IMR-90 (cell line): ENCODE results near the gene RAP2A. TPM values are rescaled to one million over a fixed set of nuclear protein-coding genes. Genes with fewer than 3 reads are reported as not detected.

Source experiments
- ATAC-seq: fragments of 200-7000 bp; cut with Tn5 transposase; 2 replicates; pipeline ENCODE4 v1.9.1; 2020; ENCODE audit warnings: low read depth, mild to moderate bottlenecking, moderate library complexity
- BruUV-seq: library from RNA; stranded (reverse); fragments of 400-500 nt; replicated peaks from 2 replicates; lab custom pipeline; 2021; lab: Mats Ljungman, UMichigan
- CTCF ChIA-PET: fragments of 300-600 bp; formaldehyde crosslinking; extraction: SDS; loops from one replicate; lab custom pipeline; 2021; ENCODE audit warnings: antibody characterized with exemption; lab: Yijun Ruan, JAX
- POLR2A ChIA-PET: fragments of 300-600 bp; sonication (Branson Sonifier 250); formaldehyde crosslinking; loops from one replicate; lab custom pipeline; 2022; ENCODE audit warnings: antibody characterized with exemption; ENCODE audit not compliant: unreplicated experiment; lab: Charles Lee
- DNase-seq: peaks from one replicate; pipeline ENCODE4 v3.0.0; 2013
- H2AFZ ChIP-seq: replicated peaks from 2 replicates; pipeline ENCODE3; 2013; ENCODE audit warnings: low read length, mild to moderate bottlenecking; ENCODE audit not compliant: poor library complexity
- H2AK5ac ChIP-seq: 2 replicates; pipeline ENCODE4 v1.6.1; 2013; ENCODE audit warnings: low read depth, low read length, inconsistent platforms
- H2AK9ac ChIP-seq: replicated peaks from 2 replicates; pipeline ENCODE3; 2013; ENCODE audit warnings: mild to moderate bottlenecking, low read depth, low read length, moderate library complexity; ENCODE audit not compliant: poor library complexity
- H2BK120ac ChIP-seq: 2 replicates; pipeline ENCODE4 v1.6.1; 2013; ENCODE audit warnings: low read depth, low read length, inconsistent platforms
- H2BK15ac ChIP-seq: 3 replicates; pipeline ENCODE4 v1.6.1; 2013; ENCODE audit warnings: low read depth, low read length, inconsistent platforms
- H2BK20ac ChIP-seq: 2 replicates; pipeline ENCODE4 v1.6.1; 2013; ENCODE audit warnings: low read depth, mild to moderate bottlenecking, inconsistent platforms, low read length, moderate library complexity
- H2BK5ac ChIP-seq: 2 replicates; pipeline ENCODE4 v1.6.1; 2013; ENCODE audit warnings: mild to moderate bottlenecking, low read depth, low read length, inconsistent platforms; ENCODE audit not compliant: poor library complexity, severe bottlenecking
- H3K14ac ChIP-seq: replicated peaks from 2 replicates; pipeline ENCODE4 v1.6.1; 2013; ENCODE audit warnings: low read depth, low read length, inconsistent platforms
- H3K18ac ChIP-seq: 2 replicates; pipeline ENCODE4 v1.6.1; 2013; ENCODE audit warnings: low read depth, low read length, control low read depth
- H3K23ac ChIP-seq: 2 replicates; pipeline ENCODE4 v1.6.1; 2013; ENCODE audit warnings: low read depth, low read length, inconsistent platforms
- H3K27ac ChIP-seq: 2 replicates; pipeline ENCODE4 v1.5.1; 2013; ENCODE audit warnings: mild to moderate bottlenecking, control low read depth, low read length; ENCODE audit not compliant: insufficient read depth
- H3K27me3 ChIP-seq: 2 replicates; pipeline ENCODE4 v1.6.1; 2013; ENCODE audit warnings: low read length; ENCODE audit not compliant: control insufficient read depth, insufficient read depth
- H3K36me3 ChIP-seq: 2 replicates; pipeline ENCODE4 v1.6.1; 2013; ENCODE audit warnings: low read length, mixed read lengths; ENCODE audit not compliant: control insufficient read depth, insufficient read depth
- H3K4ac ChIP-seq: 2 replicates; pipeline ENCODE4 v1.6.1; 2013; ENCODE audit warnings: low read depth, low read length, inconsistent platforms
- H3K4me1 ChIP-seq: 2 replicates; pipeline ENCODE4 v1.6.1; 2013; ENCODE audit warnings: low read length, mixed read lengths; ENCODE audit not compliant: control insufficient read depth, insufficient read depth
- H3K4me2 ChIP-seq: 2 replicates; pipeline ENCODE4 v1.6.1; 2013; ENCODE audit warnings: low read depth, mild to moderate bottlenecking, control low read depth, low read length, moderate library complexity
- H3K4me3 ChIP-seq: 2 replicates; pipeline ENCODE4 v1.5.1; 2013; ENCODE audit warnings: low read depth, mild to moderate bottlenecking, control low read depth, low read length, moderate library complexity; ENCODE audit not compliant: insufficient read depth
- H3K56ac ChIP-seq: 2 replicates; pipeline ENCODE4 v1.6.1; 2013; ENCODE audit warnings: low read length, inconsistent platforms; ENCODE audit not compliant: insufficient read depth; ENCODE audit errors: extremely low read depth
- H3K79me1 ChIP-seq, 2 experiments: 2 replicates each; pipeline ENCODE4 v1.6.1; 2013; ENCODE audit warnings: low read length in 2 of 2, inconsistent platforms in 1 of 2, low read depth in 1 of 2
- H3K9ac ChIP-seq: 2 replicates; pipeline ENCODE4 v1.6.1; 2013; ENCODE audit warnings: low read depth, low read length, control low read depth
- H3K9me1 ChIP-seq: 2 replicates; pipeline ENCODE4 v1.6.1; 2013; ENCODE audit warnings: low read length, inconsistent platforms; ENCODE audit not compliant: insufficient read depth
- H3K9me3 ChIP-seq: 2 replicates; pipeline ENCODE4 v1.6.1; 2013; ENCODE audit warnings: low read length; ENCODE audit not compliant: control insufficient read depth, insufficient read depth
- H4K20me1 ChIP-seq: 2 replicates; pipeline ENCODE4 v1.6.1; 2013; ENCODE audit warnings: low read length, inconsistent platforms; ENCODE audit not compliant: insufficient read depth
- H4K5ac ChIP-seq: 2 replicates; pipeline ENCODE4 v1.6.1; 2013; ENCODE audit warnings: mild to moderate bottlenecking, low read depth, low read length, control low read depth
- H4K8ac ChIP-seq, 2 experiments: 2 replicates each; pipeline ENCODE4 v1.6.1; 2013; ENCODE audit warnings: low read depth in 2 of 2, low read length in 2 of 2, control low read depth in 1 of 2, inconsistent platforms in 1 of 2
- H4K91ac ChIP-seq: 2 replicates; pipeline ENCODE4 v1.6.1; 2013; ENCODE audit warnings: low read depth, low read length, inconsistent platforms; ENCODE audit not compliant: insufficient read depth
- BHLHE40 ChIP-seq: fragments of 150-350 bp; IDR thresholded peaks from 2 replicates; pipeline ENCODE4 v1.6.1; 2016; ENCODE audit warnings: mild to moderate bottlenecking, low read depth, low read length
- WGBS, 2 experiments: methylation state at CpG; one replicate each; pipeline versions ENCODE4 v1.1.5 to v1.1.7; 2013; ENCODE audit warnings: missing lambda C conversion rate in 2 of 2; ENCODE audit not compliant: insufficient read length in 1 of 2; ENCODE audit errors: extremely low coverage in 2 of 2; 5-methylcytosine and 5-hydroxymethylcytosine counted together
- dilution Hi-C: fragments of 300-500 bp; cut with HindIII; formaldehyde crosslinking; loops from one replicate; pipeline ENCODE4 v1.14.3; 2018; ENCODE audit warnings: low sequenced_read_pairs; ENCODE audit not compliant: unreplicated experiment
- in situ Hi-C: fragments of 300-500 bp; cut with MboI; formaldehyde crosslinking; loops from 3 replicates; pipeline ENCODE4 v1.14.3; 2019; ENCODE audit warnings: low sequenced_read_pairs, inconsistent platforms, mixed read lengths
- intact Hi-C: fragments of 100-400 bp; cut with micrococcal nuclease; formaldehyde crosslinking; loops from 2 replicates; pipeline ENCODE4 v1.10.0; 2022
- polyA plus RNA-seq, 3 experiments: library from polyadenylated mRNA; depleted of rRNA; stranded (reverse); fragments of >200 nt; gene quantifications; 2 replicates each; pipeline ENCODE4 v1.2.3, GENCODE V29; 2012; ENCODE audit warnings: low replicate concordance in 1 of 3
- total RNA-seq: library from RNA; depleted of rRNA; stranded (reverse); fragments of >200 nt; gene quantifications from 2 replicates; pipeline ENCODE4 v1.2.3, GENCODE V29; 2012
- TF ChIP-seq, protein P1 (sequence below): conservative IDR thresholded peaks from 2 replicates; pipeline ENCODE4 v1.5.1; 2012; ENCODE audit warnings: mild to moderate bottlenecking, low read depth, low read length, improper control_type of control experiment

Gene RAP2A
- total and polyA plus RNA-seq, 2 of the 4 experiments (the other 2 are of a cell fraction) = 6.4 to 21.0 TPM

DNA sequence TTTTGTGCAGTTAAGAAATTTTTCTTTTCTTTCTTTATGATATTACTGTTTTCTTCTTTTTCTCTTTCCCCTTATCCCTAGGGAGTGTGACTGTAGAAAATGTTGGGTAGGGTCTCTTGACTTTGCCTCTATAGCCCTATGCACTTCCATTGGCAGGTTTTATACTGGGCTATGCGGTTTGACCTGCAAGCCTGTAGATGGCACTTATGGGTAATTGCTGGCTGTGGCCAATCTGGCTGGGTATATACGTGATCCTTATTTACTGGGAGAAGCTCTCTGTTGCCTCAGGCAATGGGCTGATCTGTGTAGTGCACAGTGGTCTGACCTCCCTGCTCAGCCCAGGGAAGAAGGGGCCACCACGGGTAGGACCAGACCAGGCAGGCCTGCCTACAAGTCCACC lies 78.8 kb downstream of the RAP2A start:
- H2BK20ac ChIP-seq = no peak overlapping the region
- no peak overlapping the region for H3K4me3 ChIP-seq
- no peak overlapping the region for H3K14ac ChIP-seq
- H2AK5ac ChIP-seq = no peak overlapping the region
- no peaks in the 10 kb centered on the region for H3K36me3 ChIP-seq
- no peak overlapping the region for H4K91ac ChIP-seq
- intact Hi-C loops = no loop called here
- no peak overlapping the region for H3K9ac ChIP-seq
- H2AK9ac ChIP-seq = no peak overlapping the region
- H4K20me1 ChIP-seq = no peaks in the 10 kb centered on the region
- ChIA-PET POLR2A (no interaction called here), CTCF (no interaction called here)
- H3K79me1 ChIP-seq = no peaks in the 10 kb centered on the region
- H4K5ac ChIP-seq = no peak overlapping the region
- WGBS, 2 experiments = 100% methylated on average over 1 of the region's 3 CpGs; no CpG with 5 or more reads in 1 of the 2 experiments
- H3K4me2 ChIP-seq = no peak overlapping the region
- no peak for TF ChIP-seq BHLHE40
- TF ChIP-seq, protein P1, sequence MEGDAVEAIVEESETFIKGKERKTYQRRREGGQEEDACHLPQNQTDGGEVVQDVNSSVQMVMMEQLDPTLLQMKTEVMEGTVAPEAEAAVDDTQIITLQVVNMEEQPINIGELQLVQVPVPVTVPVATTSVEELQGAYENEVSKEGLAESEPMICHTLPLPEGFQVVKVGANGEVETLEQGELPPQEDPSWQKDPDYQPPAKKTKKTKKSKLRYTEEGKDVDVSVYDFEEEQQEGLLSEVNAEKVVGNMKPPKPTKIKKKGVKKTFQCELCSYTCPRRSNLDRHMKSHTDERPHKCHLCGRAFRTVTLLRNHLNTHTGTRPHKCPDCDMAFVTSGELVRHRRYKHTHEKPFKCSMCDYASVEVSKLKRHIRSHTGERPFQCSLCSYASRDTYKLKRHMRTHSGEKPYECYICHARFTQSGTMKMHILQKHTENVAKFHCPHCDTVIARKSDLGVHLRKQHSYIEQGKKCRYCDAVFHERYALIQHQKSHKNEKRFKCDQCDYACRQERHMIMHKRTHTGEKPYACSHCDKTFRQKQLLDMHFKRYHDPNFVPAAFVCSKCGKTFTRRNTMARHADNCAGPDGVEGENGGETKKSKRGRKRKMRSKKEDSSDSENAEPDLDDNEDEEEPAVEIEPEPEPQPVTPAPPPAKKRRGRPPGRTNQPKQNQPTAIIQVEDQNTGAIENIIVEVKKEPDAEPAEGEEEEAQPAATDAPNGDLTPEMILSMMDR = 0 out of 2 replicates have a peak, but pooled peaks have one; percentile 8
- H3K56ac ChIP-seq = no peak overlapping the region
- no TSS peak for BruUV-seq
- no peak overlapping the region for H4K8ac ChIP-seq
- H2BK15ac ChIP-seq = no peak overlapping the region
- no peak overlapping the region for H2BK5ac ChIP-seq
- ATAC-seq (no peak), DNase-seq (no peak)
- H2AFZ ChIP-seq = no peak overlapping the region
- no peak overlapping the region for H3K23ac ChIP-seq
- H3K9me3 ChIP-seq = peaks cover 2% of the 10 kb centered on the region; the same call in 1 of the 2 replicates
- H3K4ac ChIP-seq = no peak overlapping the region
- H3K18ac ChIP-seq = no peak overlapping the region
- H3K4me1 ChIP-seq = no peaks in the 10 kb centered on the region
- H2BK120ac ChIP-seq = no peak overlapping the region
- in situ Hi-C loops = no loop called here
- H3K27me3 ChIP-seq = peaks cover 3% of the 10 kb centered on the region; the same call in 1 of the 2 replicates
- H3K27ac ChIP-seq = no peak overlapping the region
- dilution Hi-C loops = no loop called here
- no peaks in the 10 kb centered on the region for H3K9me1 ChIP-seq
